Measurements from ENCODE around the gene ULK2.

The ULK2 gene

DNA sequence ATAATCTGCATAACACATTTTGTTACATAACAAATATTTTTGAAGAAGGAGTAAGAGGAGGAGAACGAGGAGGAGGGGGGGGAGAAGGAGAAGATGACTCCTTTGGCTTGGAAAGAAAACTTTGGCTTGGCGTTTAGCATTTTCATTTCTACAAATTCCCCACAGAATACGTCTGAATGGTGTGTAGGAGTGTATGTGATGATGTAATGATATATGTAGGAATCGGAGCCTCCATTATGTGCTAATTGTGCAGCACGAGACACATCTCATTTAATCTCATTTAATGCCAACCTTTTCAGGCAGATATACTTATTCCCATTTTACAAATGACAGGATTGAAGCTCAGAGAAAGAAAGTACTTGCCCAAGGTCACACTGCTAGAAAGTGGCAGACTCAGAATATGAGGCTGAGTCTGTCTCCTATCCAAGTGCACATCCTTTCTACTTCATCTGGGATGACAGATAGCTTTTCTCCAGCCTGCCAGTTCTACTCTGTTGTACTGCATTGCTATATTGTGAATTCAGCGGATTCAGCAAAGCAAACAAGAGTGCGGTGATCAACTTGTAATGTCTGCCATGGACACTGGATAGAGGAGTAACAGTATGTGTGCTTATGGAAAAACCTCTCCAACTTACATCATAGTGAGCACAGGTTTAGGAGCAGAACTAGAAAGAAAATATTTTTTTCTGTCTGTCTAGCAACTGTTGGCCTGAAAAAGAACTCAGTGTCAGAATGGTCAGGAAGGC, 140.9 kb downstream of the ULK2 start:
- no peak for DNase-seq (ENCODE audit: low read depth)

DNA sequence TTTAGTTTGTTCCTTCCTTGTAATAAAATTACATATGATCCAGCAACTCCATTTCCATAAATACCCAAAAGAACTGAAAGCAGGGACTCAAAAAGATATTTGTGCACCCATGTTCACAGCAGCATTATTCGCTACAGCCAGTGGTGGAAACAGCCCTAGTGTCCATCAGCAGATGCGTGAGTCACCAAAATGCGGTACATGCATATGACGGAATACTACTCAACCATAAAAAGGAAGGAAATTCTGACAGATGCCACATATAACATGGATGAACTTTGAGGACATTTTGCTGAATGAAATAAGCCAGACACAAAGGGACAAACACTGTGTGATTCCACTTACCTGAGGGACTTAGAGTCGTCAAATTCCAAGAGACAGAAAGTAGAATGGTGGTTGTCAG, 142.2 kb downstream of the ULK2 start:
- DNase-seq (ENCODE audit: low read depth): no peak

DNA sequence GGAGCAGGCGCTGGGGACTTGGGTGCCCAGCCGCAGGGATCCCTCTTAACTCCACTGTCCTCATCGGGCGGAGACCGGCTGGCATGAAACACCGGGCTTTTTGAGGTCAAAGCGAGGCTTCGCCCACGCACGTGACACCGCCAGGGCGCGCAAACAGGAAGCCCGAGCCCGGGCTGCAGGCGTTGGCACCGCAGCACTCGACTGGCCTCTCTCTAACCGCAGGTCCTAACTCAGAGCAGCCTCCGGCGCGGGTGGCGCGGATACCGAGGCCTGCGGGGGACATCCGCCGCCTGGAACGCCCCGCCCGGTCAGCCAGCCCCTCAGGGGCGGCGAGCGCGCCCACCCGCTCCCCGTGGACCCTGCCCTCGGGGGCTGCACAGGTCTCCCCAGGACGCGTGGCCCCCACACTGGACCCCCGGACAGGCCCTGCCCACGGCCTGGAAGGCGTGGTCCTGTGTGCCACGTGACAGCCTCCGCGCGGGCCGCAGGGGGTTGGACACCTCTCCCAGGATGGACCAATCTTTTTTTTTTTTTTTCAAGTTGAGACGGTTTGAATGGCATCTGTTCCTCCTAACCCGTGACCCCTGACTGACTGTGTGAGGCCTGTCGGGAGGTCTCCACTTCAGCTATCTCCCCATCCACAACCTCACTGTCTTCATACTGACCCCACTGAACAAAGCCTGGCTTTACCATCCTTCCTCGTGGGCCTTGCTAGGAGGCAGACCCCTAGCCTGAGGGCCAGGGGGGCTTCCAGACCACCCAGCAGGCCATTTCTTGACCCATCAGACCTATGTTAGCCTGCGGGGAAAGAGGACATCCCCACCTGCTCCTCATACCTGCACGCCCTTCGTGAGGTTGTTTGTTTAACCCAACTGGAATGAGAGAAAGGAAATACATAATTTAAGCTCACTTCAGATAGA, 143.0 kb downstream of the ULK2 start:
- peak; percentile 42 for DNase-seq (ENCODE audit: low read depth)

DNA sequence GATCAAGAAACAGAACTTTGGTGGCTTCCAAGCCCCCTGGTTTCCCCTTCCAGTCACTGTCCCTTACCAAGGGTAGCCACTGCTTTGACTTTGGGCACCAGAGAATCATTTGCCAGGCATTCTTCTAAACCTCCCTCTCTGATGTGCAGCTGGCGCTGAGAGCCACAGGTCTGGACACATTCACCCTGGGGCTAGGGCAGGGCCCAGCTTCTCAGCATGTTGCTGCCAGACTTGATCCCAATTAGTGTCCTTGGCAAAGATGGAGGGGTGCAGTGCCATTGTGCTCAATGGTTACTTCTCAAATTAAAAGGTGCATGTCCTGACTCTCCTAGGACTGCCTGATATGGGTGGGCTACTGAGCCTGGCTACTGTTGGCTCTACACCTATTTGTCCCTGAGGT, 143.8 kb downstream of the ULK2 start:
- no peak for DNase-seq (ENCODE audit: low read depth)

Data from stimulated activated CD8-positive, alpha-beta memory T cell treated with anti-CD3 and anti-CD28 coated beads, Interleukin-4, amount 100 ng/mL, for 24 hours (primary cell).